GM18873 (cell line): ENCODE measurements around the gene POU2F2.

Experiments used
- ATAC-seq: cut with Tn5 transposase; IDR thresholded peaks from one replicate; pipeline ENCODE4 v1.9.1; 2021; ENCODE audit warnings: mild to moderate bottlenecking, moderate library complexity, moderate number of reproducible peaks; ENCODE audit not compliant: unreplicated experiment, low FRiP score

POU2F2 gene

GRCh38 chr19:42155796-42156195, 23.6 kb upstream of the POU2F2 start:
- ATAC-seq: no peak

DNA sequence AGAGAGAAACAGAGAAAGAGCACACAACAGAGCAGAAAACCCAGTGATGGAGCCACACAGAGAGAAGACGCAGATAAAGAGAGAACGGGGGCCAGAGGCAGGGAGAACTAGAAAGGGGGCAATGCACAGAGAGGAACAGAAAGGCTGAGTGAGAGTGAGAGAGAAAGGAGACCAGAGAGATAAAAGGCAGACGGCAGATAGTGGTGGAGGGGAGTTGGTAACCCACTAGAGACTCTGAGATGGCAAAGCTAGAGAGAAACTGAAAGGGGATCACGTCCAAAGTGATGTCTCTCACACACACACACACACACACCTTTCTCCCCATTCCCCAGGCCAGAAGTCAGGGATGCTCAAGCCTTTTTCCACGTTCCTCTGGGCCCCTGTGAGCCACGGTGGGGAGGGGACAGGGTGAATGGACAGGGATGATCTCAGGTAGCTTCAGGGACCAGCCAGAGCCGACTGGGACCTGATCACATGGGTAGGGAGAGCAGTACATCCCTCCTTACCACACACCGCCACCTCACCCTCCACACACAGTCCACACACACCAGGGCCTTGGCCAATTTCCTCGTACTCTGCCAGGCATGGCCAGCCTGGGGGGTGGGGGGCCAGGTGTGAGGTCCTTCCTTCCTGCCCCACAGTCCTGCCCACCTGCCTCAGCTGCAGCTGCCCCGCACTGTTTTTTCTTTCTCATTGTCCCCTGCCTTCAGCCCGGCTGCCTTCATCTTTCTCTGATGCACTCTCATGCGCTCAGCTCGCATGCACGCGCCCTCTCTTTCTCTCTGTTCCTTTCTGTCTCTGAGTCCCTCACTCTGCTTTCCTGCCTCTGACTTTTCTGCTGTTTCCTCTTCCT, 22.5 kb upstream of the POU2F2 start:
- ATAC-seq: no peak

- ATAC-seq: no peak
Observed at GRCh38 chr19:42153672-42154433, 21.6 kb upstream of the POU2F2 start.

DNA sequence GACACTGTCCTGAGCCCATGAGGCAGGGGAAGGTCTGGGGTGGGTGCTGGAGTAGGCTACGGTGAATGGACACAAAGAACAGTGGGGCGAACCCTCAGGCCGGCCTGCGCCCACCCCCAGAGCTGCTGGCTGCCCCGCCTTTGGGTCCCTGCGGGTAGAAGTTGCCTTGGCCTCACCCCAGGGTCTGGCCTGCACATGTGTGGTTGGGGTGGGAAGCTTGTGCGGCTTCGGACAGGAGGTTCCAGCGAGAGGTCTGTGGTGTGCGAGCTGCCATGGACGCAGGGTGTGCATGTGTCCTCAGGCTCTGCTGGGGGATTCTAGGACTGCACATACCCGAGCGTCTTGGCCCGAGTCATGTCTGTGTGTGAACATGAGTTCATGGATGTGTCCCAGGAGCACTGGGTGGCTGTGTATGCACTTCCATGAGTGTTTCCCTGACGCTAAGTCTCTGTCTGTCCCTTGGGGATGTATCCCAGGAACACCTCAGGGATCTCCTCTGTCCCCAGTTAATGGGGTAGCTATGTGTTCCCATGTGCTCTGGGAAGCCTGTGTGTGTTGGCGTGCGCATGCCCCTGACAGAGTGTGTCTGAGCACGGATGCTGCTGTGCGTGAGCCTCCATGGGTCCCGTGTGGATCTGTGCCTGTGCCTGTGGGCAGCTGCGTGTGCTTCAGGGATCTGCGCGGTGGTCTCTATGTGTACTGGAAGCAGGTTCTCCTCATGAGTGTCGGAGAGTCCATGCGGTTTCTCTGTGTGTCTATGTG, 20.8 kb upstream of the POU2F2 start:
- no peak for ATAC-seq

- ATAC-seq: no peak
Observed at GRCh38 chr19:42151782-42152684, 19.8 kb upstream of the POU2F2 start.

DNA sequence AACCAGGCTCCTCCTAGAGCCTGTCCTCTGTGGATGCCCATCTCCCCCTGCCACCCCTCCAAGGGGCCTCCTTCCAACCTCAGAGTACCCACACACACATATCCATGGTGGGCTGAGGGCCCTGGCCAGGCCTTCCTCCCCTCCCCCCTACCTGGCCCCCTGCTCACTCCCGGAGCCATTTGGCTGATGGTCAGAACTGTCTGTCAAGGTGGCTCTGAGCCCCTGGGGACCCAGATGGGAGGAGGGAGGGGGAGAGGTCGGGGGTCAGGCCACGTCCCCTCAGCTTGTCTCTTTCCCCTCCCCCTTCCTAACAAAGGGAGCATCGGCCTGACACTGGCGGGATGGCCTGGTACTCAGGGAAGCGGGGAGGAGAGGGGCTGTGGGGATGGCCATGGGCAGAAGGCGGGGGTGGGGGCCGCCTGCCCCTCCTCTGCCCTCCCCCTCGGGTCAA, 18.7 kb upstream of the POU2F2 start:
- ATAC-seq: no peak

DNA sequence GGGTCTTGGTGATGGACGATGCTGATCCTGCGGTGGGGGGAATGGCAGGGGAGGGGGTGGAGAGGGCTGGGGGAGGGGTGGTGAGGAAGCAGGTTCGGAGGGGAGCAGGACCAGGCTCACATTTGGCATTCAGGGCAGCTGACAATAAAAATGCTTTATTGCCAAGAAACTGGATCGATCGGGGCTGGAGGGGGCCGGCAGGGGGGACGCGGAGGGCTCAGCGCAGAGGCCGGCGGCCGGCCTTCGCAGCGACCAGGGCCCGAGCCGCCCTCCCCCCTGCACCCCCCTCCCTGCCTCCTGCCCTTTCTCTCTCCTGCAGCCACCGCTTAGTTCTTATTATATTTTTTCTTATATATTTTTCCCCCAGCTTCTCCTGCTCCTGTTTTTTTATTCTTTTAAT, 18.1 kb upstream of the POU2F2 start:
- no peak for ATAC-seq

DNA sequence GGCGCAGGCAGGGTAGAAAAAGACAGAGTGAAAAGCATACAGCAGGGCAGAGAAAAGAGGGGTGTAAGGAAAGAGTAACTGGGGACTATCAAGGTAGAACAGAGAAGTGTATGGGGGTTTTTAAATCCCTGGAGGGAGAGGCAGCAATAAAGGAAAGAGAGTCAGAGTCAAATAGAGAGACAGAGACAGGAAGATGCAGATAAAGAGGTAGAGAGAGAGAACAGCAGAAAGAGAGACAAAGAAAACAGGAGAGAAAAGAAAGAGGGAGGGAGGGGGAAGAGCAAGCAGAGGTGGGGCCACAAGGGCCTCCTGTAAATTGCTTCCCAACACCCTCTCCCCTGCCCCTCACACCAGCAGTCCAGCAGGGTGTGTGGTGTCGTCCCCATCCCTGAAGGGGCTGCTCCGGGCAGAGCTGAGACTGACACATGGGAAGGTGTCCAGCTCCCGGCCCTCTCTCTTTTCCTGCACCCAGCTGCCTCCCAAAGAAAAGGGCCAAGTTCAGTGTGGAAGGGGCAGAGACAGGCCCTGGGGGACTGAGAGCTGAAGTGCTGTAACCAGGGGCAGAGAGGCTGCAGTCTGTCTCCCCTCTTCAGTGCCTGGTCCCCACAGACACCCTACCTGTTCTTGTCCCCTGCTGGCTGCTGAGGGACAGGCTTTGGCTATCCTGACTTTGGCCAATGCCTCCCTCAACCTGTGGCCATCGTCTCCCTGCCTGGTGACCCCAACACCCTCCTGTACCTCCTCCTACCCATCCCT, 17.4 kb upstream of the POU2F2 start:
- no peak for ATAC-seq

DNA sequence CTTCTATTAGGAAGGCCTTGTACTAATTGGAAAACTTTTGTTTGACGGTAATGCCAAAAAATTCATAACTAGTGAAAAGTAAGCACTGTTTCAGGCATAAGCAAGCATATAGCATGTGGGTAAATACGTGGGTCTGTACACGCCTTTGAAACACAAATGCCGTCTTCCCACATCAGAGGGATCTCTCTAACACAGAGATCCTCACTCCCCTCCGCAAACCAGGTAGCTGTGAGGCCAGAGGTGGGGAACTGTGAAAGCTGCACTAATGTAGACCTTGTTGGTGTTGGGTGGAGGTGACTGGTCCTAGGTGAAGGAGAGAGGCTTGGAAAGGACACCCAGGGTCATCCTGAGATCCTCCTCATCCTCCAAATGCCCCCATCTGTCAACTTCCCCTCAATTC, 16.0 kb upstream of the POU2F2 start:
- no peak for ATAC-seq

GRCh38 chr19:42143341-42144234, 11.3 kb upstream of the POU2F2 start:
- ATAC-seq: no peak

DNA sequence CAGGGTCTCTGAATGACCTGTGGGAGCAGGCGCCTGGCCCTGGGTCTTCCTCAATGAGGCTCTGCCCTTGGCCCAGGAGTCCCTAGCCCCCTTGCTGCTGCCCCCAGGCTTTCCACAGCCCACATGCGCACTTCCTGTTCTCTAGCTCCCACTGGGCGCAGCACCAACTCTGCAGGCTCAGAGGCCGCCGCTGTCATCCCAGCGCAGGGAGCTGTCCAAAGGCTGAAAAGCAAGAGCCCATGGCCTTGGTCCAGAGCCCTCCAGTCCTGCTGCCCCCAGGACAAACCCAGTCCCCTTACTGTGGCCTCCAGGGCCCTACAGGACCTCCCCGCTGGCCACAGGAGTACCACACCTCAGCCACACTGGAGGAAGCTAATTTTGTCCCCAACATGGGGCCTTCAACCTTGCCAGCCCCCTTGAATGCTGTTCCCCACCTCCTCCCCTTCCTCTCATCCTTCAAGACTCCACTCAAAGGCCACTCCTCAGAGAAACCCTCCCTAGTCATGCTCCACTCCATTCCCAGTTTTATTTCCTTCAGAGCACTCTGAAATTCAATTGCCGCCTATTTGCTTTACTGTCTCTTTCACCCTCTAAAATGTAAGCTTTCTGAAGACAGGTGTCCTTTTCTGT, 8.0 kb upstream of the POU2F2 start:
- no peak for ATAC-seq

DNA sequence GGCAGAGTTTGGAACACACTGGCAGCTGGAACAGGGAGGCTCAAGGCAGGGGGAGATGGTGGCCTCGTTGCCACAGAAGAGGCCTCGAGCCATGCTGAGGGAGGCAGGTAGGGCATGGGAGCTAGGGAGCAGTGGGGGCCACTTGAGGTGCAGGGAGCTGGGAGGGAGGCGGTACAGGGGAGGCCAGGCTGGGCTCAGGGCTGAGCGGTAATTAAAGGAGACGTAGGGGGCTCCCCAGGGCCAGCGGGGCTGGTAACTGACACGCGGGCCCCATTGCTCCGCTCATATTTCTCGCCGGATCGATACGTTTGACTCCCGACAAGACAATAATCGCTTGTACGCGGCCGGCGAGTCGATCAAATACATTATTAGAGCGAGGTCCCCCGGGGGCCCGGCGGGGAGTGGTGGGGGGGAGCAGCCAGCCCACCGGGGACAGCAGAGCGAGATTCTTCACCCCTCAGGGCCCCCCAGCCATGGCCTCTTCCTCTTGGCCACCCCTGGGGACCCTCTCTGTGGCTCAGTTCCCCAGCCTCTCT, 2.4 kb upstream of the POU2F2 start:
- ATAC-seq: no peak

- peak; percentile 30 for ATAC-seq
Observed at GRCh38 chr19:42132851-42133528, 744 bp upstream of the POU2F2 start.

DNA sequence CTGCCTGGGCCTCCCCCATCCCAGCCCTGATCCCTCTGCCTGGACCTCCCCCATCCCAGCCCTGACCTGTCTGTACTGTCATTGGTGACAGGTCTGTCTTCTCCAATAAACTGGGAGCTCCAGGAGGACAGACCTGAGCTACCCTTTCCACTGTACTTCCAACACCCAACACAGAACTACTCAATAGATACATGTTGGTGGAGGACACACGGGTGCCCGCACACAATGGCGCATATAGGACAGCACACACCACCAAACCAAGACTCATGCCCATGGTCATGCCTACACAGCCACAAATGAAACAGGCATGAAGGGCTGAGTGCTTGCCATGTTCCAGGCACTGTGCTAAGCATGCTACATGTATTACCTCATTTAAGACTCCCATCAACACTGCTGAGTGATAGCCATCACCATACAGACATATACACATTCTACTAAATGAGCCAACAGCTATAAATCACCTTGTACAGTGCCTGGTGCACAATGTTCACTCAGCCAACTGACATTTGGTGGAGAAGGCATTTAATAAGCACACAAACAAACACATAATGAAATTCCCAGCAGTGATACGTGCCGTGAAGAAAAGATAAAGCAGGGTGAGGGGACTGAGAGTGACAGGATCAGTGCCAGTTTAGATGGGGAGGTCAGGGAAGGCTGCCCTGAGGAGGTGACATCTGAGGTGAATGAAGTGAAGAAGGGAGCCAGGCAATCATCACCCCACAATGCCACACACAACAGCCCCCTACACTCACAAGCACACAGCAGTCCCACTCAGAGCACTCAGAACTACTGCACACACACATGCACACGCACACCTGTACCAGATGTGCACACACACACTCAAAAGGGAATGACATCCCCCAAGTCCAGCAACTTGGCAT, 857 bp downstream of the POU2F2 start:
- no peak for ATAC-seq

GRCh38 chr19:42130254-42130573, 2.0 kb downstream of the POU2F2 start:
- no peak for ATAC-seq
